Measurements from ENCODE around the gene COL27A1.

DNA sequence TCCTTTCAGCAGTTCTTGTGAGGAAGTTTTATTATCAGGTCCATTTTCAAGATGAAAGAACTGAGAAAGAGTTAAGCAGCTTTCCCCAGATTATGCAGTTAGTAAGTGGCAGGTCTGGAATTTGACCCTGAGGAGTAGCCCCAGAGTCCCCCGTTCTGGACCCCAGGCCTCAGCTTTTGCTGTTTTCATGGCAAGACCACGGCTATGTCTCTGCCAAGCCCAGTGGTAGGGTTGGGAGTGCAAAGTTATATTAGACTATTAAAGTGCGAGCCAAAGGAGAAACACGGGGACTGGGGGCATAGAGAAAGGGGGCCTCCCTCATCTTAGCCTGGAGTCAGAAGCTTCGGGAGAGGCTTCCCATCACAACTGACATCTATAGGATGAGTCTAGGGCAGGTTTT is 148.2 kb downstream of the COL27A1 start:
- no peak for TF ChIP-seq ISL1 (CRISPR knock-in tag; IDR thresholded peaks at IDR 0.05)
- TF ChIP-seq, protein P1, sequence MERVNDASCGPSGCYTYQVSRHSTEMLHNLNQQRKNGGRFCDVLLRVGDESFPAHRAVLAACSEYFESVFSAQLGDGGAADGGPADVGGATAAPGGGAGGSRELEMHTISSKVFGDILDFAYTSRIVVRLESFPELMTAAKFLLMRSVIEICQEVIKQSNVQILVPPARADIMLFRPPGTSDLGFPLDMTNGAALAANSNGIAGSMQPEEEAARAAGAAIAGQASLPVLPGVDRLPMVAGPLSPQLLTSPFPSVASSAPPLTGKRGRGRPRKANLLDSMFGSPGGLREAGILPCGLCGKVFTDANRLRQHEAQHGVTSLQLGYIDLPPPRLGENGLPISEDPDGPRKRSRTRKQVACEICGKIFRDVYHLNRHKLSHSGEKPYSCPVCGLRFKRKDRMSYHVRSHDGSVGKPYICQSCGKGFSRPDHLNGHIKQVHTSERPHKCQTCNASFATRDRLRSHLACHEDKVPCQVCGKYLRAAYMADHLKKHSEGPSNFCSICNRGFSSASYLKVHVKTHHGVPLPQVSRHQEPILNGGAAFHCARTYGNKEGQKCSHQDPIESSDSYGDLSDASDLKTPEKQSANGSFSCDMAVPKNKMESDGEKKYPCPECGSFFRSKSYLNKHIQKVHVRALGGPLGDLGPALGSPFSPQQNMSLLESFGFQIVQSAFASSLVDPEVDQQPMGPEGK (CRISPR knock-in tag; IDR thresholded peaks at IDR 0.05; ENCODE audit: borderline replicate concordance): no peak
- no peak for TF ChIP-seq ZFP30 (CRISPR knock-in tag; IDR thresholded peaks at IDR 0.05)
- TF ChIP-seq RARB (CRISPR knock-in tag; IDR thresholded peaks at IDR 0.05): no peak
- no peak for TF ChIP-seq GLIS3 (CRISPR knock-in tag; IDR thresholded peaks at IDR 0.05)
- TF ChIP-seq ZNF70 (CRISPR knock-in tag; IDR thresholded peaks at IDR 0.05): no peak
- TF ChIP-seq ARNTL (CRISPR knock-in tag; IDR thresholded peaks at IDR 0.05; ENCODE audit: borderline replicate concordance, low read depth): no peak
